HG02943 (cell line): ENCODE measurements around the gene LENG8.
"Not testable (repeated sequence)": the region's sequence is repeated elsewhere in the genome, so short reads cannot be mapped to it uniquely, and the experiment has no call there.

Experiments used
- ATAC-seq: cut with Tn5 transposase; IDR thresholded peaks from one replicate; pipeline ENCODE4 v1.9.1; 2021; ENCODE audit warnings: mild to moderate bottlenecking, low read depth, moderate library complexity; ENCODE audit not compliant: unreplicated experiment

Gene LENG8

GRCh38 chr19:54436628-54437252 lies 12.3 kb upstream of the LENG8 start:
- ATAC-seq, result no peak

DNA sequence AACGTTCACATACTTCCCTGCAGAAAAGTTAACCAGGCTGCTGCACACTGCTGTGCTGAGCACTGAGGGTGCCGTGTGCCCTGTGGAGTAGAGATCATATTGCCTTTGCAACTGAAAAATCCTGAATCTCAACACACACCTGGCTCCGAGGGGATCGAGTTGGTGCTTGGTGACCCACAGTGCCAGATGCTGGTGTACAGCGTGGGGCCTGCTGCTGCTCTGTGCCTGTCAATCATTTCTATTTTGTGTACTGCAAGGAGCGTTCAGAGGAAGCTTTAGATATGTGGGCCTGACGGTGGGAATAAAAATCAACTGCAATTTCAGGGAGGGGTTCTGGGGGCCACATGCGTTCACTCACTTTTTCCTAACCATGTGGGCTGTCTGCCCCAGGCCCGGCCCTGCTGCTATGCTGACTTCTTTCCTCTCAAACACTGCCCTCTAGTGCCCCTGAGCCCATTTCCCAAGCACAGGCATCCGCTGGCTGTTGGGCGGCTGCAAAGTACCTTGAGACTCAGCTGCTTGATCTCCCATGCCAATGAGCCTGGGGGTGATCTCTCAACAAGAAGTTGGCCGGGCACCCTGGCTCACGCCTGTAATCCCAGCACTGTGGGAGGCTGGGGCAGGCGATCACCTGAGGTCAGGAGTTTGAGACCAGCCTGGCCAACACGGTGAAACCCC lies 9.7 kb upstream of the LENG8 start:
- ATAC-seq, result no peak

DNA sequence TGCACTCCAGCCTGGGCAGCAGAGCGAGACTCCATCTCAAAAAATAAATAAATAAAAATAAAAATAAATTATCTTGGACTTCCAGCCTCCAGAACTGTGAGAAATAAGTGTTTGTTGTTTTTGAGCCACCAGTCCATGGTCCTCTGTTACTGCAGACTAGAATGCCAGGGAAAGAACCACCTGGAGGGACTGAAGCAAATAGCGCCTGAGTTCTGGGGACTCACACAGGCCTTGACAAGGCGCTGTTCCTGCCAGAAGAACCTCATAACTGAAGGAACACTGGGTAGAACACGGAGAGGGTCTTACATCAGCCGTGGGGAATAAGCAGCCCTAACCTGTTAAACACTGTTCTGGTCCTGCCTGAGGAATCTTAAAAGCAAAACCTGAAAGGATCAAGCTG lies 8.4 kb upstream of the LENG8 start:
- ATAC-seq, result no peak

GRCh38 chr19:54444737-54445136 lies 4.3 kb upstream of the LENG8 start:
- no peak for ATAC-seq

DNA sequence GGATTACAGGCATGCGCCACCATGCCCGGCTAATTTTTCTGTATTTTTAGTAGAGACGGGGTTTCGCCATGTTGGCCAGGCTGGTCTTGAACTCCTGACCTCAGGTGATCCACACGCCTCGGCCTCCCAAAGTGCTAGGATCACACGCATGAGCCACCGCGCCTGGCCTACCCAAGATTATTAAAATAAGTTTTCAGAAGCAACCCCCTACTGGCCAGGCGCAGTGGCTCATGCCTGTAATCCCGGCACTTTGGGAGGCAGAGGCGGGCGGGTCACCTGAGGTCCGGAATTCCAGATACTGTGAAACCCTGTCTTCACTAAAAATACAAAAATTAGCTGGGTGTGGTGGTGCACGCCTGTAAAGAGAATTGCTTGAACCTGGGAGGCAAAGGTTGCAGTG lies 2.6 kb upstream of the LENG8 start:
- not testable (repeated sequence) for ATAC-seq

DNA sequence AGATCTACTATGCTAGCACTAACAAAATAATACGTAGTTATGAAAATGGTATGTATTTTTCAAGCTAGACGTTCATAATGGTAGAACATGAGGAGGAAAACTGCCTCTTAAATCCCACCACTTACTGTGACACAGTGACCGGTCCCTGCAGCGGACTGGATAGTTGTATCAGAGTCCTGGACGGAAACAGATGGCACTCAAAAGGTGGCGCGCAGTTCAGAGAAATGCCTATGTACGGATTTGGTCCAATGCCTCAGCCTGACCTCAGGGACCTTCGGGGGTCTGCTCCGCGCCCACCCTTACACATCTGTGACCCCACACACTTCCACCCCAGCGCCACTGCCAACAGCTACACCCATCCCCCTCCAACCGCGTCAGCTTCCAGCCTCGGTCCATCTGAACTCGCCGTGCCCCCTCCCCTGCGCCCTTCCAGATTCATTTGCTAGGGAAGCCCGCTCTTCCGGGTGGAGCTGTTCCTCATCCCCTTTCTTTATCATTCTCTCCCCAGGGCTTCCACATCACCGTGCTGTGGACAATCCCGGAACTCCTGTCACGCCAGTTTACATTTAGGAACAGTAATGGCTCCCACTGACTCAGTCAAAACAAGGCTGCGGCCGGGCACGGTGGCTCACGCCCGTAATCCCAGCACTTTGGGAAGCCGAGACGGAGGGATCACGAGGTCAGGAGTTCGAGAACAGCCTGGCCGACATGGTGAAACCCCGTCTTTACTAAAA lies 792 bp upstream of the LENG8 start:
- peak; percentile 19 for ATAC-seq

DNA sequence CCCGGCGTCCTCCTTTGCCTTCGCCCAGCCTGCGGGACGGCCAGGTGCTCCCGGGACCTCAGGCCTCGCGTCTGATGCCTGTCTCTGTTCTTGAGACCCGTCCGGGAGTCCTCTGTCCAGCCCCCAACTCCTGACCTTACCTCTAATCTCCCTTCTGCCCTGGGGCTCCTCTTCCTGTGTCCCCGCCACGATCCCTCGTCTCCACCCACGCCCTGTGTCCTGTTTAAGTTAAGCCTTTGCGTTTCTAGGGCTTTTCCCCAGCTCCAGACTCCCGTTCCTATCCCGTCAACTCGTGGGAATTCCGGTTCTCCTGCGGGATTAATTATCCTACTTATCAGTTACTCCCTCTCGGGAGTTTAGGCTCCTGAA lies 686 bp downstream of the LENG8 start:
- ATAC-seq, result no peak

DNA sequence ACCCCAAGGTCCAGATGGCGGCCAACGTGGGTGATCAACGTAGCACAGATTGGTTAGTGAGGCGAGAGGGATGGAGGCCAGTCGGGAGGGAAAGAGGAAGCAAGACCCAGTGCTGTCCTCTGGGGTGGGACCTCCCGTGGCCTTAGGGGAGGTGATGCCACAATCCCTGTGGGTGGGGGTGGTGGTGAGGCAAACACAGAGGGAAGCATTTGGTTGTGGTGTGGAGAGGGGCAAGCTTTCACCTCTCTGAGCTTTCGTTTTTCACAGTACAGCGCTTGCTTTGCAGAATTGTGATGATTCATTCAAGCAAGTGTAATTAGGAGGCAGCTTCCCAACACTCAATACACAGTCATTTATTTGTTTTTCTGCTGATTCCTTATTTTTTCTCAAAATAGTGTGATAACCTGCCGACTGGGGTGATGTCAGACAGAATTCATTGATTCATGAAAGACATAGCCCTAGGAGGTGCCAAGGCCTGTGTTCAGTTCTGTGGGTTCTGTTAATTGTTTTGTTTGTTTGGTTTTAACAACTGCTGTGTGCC lies 2.4 kb downstream of the LENG8 start:
- ATAC-seq, result no peak

GRCh38 chr19:54451997-54452396 lies 3.0 kb downstream of the LENG8 start:
- no peak for ATAC-seq

DNA sequence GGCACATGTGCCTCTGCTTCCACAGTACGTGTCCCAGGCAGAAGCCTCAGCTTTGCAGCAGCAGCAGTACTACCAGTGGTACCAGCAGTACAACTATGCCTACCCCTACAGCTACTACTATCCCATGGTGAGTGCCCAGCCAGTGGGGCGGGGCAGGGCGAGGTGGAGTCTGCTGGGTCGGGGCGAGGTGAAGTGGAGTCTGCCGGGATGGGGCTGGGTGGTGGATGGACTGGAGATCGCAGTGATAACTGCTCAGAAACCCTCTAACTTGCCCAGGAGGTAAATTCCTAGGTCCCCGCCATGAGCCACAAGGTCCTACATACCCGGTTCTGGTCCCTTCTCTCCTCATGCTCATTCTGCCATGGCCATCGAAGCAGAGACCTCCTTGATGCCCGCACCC lies 3.6 kb downstream of the LENG8 start:
- ATAC-seq, result no peak

DNA sequence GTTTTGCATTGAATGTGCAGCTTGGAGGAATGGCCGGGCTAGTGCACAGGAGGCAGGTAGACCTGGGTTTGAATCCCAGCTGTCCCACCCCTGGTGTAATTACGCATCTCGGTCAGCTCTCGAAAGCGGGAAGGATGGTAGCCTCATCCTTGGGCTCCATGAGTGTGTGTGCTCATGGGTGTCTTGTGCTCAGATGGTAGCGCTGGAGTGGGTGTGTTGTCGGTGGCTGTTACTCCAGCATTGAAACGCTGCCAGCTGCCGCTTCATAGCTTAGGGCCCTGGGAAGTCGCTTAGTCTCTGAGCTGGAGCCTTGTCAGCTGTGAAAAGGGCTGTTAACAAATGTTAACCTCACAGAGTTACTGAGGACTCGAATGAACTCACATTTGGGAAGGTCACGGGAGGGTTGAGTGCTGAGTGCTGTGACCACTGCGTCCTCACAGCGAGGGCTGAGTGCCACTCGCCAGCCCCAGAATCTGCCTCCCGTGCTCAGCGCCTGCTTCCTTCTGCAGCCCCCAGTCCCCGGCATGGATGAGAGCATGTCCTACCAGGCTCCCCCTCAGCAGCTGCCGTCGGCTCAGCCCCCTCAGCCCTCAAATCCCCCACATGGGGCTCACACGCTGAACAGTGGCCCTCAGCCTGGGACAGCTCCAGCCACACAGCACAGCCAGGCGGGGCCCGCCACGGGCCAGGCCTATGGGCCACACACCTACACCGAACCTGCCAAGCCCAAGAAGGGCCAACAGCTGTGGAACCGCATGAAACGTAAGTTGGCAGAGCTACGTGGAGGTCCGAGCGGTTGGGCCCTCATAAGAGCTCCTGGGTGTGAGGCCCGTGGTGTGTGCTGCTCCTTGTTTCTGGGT lies 5.2 kb downstream of the LENG8 start:
- no peak for ATAC-seq

GRCh38 chr19:54454781-54455675 lies 6.0 kb downstream of the LENG8 start:
- ATAC-seq, result no peak

DNA sequence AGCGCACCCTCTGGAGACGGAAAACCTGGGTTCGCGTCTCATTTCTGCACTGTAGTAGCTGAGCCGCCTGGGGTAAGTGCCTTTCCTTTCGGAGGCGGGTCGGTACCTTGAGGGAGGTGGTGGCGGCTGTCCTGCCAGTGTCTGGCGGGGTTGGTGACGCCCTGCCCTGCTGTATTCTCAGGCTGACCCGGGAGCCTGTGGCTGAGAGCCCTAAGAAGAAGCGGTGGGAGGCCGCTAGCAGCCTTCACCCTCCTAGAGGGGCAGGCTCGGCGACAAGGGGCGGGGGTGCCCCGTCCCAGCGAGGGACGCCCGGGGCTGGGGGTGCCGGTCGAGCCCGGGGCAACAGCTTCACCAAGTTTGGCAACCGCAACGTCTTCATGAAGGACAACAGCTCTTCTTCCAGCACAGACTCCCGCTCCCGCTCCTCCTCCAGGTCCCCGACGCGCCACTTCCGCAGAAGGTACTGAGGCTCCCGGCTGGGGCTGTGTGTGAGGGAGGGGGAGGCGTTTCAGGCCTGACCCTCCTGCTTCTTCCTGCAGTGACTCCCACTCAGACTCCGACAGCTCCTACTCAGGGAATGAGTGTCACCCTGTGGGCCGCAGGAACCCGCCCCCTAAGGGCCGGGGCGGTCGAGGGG lies 6.9 kb downstream of the LENG8 start:
- no peak for ATAC-seq

- no peak for ATAC-seq
These were observed 7.7 kb downstream of the LENG8 start for GRCh38 chr19:54456423-54457373.

DNA sequence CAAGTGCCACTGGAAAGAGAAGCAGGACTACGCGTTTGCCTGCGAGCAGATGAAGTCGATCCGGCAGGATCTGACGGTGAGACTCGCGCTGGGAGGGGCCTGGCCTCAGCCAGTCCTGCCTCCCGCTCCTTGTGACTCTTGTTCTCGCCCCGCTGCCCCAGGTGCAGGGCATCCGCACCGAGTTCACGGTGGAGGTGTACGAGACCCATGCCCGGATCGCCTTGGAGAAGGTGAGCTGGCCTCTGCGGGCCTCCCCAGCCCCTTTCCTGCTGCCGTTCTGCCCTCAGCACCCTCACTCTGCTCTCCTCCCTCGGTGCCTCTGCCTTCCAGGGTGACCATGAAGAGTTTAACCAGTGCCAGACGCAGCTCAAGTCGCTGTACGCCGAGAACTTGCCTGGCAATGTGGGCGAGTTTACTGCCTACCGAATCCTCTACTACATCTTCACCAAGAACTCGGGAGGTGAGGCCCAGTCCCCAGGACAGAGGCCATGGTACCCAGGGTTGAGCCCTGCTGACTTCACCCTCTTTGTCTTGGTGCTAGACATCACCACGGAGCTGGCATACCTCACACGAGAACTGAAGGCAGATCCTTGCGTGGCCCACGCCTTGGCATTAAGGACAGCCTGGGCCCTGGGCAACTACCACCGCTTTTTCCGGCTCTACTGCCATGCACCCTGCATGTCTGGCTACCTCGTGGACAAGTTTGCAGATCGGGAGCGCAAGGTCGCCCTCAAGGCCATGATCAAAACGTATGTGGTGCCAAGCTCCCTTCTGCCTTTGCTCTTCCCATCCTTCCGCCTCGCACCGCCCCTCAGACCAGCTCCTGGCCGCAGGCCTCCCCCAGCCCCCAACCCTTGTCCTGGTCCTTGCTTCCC lies 9.0 kb downstream of the LENG8 start:
- no peak for ATAC-seq

- ATAC-seq, result no peak
These were observed 9.8 kb downstream of the LENG8 start for GRCh38 chr19:54458648-54459281.
